Right lung (tissue), 10 donors: Measurements from ENCODE around the gene BFSP2. TPM values are rescaled to one million over a fixed set of nuclear protein-coding genes. Genes with fewer than 3 reads are reported as not detected.

Source experiments
- DNase-seq, 2 donors: peaks; one replicate each; pipeline ENCODE4 v3.0.0-alpha.2; 2013
- long read RNA-seq, 8 donors: transcript quantifications; one replicate each; lab custom pipeline, GENCODE V29; 2026
- polyA plus RNA-seq, 5 donors: library from polyadenylated mRNA; unstranded; fragments of 120-200 nt; gene quantifications; one replicate each; pipeline versions ENCODE4 v1.2.1 to v1.2.3, GENCODE V29; 2013; ENCODE audit warnings: inconsistent platforms in 1 of 5, low replicate concordance in 1 of 5; ENCODE audit not compliant: insufficient read length in 5 of 5, insufficient read depth in 1 of 5

Gene BFSP2, protein sequence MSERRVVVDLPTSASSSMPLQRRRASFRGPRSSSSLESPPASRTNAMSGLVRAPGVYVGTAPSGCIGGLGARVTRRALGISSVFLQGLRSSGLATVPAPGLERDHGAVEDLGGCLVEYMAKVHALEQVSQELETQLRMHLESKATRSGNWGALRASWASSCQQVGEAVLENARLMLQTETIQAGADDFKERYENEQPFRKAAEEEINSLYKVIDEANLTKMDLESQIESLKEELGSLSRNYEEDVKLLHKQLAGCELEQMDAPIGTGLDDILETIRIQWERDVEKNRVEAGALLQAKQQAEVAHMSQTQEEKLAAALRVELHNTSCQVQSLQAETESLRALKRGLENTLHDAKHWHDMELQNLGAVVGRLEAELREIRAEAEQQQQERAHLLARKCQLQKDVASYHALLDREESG
- polyA plus RNA-seq = not detected
- long read RNA-seq, donor 1 = 0 reads
- long read RNA-seq, donor 2 = 0 reads
- long read RNA-seq, donor 3 = 0 reads
- long read RNA-seq, donor 4 = 0 reads
- long read RNA-seq, donor 5 = 0 reads
- long read RNA-seq, donor 6 = 0 reads
- long read RNA-seq, donor 7 = 0 reads
- long read RNA-seq, donor 8 = 0 reads

DNA sequence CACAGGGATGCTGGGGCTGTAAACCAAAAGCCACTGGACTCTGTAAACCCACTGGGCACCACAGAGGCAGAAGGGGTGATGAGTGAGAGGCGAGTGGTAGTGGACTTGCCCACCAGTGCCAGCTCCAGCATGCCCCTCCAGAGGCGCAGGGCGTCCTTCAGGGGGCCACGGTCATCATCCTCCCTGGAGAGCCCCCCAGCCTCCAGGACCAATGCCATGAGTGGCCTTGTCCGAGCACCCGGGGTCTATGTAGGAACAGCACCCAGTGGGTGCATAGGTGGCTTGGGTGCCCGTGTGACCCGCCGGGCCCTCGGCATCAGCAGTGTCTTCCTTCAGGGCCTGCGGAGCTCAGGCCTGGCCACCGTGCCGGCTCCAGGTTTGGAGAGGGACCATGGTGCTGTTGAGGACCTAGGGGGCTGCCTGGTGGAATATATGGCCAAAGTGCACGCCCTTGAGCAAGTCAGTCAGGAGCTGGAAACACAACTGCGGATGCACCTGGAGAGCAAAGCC lies at the start of gene BFSP2:
BFSP2 (plus strand) TSS at position 51 of the 510 bp plus-strand sequence; CDS start at position 79, 28 bp downstream.
- DNase-seq = no peak

DNA sequence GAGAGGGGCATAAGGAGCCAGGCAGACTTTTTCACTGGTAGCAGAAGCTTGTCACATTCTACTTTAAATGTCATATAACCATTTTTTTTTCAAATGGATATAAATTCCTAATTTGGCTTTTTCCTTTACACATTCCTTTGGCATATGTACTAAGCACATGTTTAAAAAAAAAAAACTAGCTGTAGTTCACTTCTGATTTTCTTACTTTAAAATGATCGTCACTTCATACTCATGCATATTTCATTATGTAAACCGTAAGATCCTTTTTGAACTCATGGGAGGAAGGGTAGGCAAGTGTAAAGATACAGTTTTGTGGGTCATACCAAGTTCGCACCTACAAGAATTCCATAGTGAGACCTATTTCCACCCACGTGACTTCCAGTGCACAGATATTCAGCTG lies 45.1 kb upstream of the BFSP2 start:
- DNase-seq = no peak

DNA sequence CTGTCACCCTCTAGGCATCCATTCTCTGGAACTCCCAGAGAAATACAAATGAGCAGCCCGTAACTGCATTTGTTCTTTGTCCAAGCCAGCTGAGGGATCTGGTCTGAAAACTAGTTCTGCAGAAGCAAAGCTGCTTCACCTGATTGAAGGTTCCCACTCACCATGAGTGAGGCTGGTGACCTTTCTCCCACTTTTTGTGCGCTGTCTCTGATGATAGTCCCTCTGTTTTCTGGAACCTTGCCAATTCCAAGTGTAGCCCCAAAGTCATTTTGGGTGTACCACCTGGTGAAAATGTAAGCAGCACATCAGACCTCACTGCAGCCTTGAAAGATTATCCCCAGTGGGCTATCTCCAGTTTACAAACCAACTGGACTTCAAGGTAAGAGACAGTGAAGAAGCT lies 39.4 kb upstream of the BFSP2 start:
- DNase-seq = no peak

DNA sequence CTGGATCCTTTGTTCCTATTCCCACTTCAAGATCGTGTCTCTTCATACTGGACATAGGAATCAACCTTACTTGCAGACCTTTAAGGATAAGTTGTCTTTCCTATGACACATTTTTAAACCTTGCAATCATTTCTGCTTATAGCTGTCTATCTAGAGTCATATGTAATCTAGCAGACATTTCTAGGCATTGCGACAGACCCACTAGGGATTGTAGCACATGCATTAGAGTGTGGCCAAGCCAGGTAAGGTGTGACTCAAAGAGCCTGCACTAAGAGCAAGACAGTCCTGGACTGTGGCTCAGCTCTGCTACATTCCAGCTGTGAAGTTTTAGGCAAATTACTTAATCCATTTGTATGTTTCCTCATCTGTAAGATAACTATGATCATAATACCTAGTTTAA lies 38.8 kb upstream of the BFSP2 start:
- DNase-seq = no peak

DNA sequence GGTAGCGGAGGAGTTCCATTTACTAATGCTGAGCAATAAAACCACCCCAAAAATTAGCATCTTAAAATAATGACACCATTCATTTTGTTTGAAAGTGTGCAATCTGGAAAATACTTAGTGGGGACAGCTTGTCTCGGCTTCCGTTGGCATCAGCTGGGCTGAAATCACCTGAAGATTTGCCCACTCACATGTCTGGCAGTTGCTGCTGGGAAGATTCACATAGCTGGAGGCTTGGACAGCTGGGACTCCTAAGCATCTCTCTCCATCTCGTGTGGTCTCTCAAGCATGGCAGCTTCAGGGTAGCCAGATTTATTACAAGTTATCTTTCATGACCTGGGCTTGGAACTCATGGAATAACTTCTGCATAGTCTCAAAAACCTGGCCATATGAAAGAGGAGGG lies 38.4 kb upstream of the BFSP2 start:
- no peak for DNase-seq

DNA sequence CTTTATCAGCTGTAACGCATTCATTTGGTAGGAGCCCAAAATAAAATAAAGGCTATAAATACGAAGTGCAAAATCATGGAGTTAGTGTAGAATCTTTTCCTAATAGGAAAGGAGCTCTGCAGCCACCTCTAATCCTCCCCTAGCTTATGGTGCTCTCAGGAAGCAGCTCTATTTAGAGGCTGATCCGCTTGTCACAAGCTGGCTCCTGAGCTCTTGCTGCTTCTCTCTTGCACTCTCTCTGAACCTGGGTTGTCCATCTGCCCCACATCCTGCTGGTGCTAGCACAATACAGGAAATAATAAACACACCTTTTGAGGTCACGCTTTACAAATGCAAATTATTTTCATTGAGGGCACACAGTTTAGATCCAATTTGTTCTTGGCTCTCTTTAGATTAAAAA lies 37.3 kb upstream of the BFSP2 start:
- no peak for DNase-seq

DNA sequence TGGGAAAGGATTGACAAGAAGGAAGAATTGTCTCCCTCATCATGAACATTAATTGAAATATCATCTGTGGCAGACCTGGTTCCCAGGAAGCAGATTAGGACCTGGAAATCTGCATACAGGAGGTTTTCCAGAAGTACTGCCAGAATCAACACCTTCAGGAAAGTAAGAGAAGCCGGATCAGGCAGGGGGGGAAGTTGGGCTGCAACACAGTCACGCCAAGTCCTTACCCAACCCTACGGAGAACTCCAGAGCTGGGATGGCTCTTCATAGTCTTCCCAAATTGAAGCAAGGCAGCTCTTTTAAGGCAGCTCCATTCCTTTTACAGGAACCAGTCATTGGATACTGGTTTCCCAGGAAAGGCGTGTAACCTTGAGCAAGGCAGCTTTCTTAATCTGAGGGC lies 35.2 kb upstream of the BFSP2 start:
- no peak for DNase-seq

DNA sequence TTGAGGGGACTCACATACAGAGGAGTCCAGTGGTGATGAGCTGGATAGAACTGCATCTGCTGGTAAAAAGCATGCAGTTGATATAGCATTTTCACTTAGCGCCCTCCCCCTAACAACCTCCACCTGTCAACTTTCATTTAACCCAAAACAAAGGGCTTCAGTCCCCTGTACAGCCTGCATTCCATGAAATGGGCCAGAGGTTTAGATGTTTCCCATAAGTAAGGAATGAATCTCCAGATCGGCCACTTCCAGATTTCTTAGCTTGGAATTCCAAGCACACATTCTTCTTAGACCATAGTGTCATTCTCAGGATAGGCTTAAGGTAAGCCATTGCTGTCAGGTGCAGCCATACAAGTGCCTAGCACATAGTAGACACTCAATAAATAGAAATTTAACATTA lies 32.9 kb upstream of the BFSP2 start:
- no peak for DNase-seq

DNA sequence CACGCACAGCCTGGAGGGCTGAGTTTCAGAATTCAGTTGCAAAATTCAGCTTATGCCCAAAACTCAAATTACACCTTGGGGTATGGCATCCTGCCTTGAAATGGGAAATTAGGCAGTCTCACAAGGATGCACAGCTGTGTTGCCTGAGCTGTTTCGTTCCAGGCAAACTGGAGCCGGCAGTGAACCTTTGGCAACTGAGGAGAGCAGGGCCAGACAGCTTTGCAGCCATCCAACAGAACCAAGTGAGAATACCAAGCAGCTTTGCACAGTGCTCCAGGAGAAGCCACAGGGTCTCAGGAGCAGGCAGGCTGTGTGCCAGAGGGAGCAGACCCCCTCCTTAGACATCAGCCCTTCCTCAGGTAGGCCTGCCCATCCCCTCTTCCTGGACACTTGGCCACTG lies 32.5 kb upstream of the BFSP2 start:
- no peak for DNase-seq

DNA sequence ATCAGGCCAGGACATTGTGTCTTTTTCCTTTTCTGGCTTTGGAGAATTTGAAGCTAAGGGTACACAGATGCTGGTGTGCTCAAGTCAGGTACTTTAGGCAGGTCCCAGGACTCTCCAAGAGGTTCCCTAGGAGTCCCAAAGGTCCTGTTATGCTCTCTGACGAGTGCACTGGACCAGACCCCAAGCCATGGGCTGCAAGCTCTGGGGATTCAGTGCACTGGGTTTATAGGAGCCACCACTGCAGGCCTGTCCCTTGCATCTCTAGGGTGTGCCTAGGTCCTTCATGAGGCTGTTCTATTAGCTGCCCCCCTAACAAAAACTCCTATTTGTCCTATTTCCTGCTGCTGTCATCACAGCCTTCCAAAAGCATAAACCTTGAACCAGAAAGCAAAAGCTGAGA lies 31.9 kb upstream of the BFSP2 start:
- no peak for DNase-seq

DNA sequence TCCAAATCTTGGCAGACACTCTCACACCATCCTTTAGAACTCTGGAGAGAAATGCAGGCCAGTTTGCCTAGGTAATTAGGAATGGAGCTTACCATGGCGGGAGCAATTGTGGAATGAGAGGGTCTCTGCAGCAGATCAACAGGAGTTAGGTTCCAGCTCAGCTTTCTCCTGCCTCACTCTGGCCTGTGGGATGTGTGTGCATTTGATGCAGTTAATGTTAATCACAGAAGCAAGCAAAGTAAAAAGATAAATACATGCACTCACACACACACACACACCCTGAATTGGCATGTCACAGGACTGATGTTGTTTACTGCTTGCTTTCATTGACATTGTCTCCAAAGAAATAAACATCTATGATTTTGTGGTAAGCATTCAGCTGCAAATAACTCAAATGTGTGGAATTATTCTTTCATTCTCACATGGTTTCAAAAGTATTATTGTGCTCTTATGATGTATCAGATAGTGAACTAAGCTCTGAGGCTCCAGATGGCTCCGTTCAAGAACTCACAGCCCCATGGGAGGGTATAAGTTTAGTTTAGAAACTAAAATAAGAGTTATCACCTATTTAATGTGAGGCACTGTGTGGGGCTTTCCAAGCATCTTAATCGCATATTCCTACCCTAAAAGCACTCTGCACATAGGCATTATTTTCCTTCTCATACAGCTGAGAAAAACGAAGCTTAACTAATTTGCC lies 31.3 kb upstream of the BFSP2 start:
- DNase-seq = no peak

DNA sequence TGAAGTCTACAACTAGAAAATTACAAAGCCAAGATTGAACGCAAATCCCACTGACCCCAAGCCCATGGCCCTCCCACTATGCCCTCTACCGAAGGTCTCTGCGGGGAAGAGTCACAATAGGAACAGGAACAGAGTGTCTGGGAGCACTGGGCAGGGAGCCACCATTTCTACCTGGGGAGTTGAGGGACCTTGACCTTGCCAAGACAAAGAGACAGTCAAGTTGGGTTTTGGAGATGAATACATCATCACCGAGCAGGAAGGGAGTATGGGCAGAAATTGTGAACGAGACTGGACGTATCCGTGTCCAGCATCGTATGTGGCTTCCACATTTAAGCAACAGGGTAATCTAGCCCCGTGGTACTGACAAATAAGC lies 30.8 kb upstream of the BFSP2 start:
- DNase-seq = no peak

DNA sequence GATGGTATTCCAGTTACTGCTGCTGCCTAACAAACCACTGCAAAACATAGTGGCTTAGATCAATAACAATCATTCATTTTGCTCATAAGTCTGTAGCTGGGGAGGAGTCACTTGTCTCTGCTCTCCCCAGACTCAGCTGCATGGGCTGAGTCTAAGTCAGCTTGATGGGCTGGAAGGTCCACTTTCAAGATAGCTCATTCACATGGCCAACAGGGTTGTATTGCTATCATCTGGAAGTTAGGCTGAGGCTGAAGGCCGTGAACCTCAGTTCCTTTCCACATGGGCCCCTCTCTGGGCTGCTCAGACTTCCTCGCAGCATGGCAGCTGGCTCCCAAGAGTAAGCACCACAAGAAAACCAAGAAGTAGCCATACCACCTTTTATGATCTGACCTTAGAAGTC lies 28.7 kb upstream of the BFSP2 start:
- no peak for DNase-seq

DNA sequence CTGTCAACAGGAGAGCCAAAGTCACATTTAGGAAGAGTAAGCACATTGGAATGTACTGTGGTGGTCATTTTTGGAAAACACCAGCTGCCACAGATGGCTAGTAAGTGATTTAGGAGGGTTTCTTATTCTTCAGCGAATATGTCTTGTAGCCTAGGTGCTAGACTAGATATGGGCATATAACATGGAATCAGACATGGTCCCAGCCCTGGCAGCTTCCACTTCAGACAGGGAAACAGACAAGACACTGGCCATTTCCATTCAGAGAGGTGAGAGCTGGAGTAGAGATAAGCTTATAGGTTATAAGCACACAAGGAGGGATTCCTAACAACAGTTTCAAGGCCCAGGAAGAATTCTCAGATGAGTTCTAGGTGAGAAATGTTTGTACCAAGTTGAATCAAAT lies 28.2 kb upstream of the BFSP2 start:
- DNase-seq = no peak

DNA sequence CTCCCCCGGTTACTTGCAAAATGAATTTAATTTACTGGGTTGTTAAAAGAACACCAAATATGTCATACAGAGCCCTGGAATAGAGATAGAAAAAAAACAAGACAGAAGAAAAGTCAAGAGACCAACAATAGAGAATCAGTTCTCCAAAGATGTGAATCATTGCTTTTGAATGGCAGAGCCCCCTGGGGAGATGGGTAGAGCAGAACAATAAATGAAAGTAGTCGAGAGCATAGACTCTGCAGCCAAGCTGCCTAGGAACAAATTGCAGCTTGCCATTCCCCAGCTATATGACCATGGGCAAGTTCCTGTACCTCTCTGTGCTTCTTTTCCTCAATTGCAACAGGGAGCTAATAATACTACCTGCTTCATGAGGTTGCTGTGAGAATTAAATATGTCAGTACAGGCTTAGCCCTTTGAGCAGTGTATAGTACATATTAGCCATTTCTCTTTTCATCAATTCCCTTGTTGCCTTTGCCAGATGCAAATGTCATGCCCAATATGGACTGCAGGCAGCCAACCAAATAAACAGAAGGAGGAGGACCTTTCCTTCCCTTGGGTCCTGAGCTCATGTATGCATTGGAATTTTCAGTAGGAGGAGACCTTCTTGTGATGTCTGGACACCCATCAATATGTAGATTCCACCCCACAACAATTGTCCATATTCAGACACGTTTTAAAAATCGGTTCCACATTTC lies 25.0 kb upstream of the BFSP2 start:
- no peak for DNase-seq

DNA sequence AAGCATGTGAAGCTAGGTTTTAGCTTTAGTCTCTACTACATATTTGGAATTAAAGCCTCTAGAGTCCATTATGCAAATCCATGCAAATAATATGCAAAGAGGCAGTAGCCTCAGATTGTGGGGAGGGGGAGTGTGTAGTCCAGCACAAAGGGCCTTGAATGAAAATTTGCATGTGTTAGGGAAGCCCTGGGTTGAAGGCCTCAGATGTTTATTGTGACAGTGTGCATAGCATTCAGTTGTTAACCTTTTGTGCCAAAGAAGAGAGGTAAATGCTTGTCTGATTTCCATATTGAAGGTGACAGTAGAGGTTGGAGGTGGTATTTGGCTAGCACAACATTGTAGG lies 24.5 kb upstream of the BFSP2 start:
- DNase-seq = no peak

DNA sequence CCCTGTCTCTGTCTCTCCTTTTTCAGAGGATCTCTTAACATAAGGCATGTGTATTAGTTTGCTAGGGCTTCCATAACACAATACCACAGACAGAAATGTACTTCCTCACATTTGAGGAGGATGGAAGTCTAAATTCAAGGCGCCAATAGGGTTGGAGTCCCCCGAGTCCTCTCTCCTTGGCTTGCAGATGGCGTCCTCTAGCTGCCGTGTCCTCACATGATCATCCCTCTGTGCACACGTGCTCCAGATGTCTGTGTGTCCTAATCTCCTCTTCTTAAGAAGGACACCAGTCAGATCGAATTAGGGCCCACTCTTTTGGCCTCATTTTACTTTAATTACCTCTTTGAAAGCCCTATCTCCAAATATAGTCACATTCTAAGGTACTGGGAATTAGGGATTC lies 23.0 kb upstream of the BFSP2 start:
- DNase-seq = no peak

DNA sequence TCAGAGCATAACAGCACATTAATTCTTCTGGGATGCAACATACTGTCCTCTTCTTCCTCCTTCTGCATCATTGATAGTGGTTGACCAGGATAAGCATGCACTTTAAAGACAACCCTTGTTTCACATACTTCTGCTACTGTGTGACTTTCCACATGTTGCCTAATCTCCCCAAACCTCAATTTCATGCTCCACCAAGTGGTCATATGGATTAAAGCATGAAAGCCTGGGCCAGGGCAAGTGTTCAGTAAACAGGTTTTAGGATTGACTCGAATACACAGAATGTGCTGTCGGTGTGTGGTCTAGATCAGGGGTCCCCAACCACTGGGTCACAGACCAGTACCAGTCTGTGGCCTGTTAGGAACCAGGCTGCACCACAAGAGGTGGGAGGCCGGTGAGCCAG lies 22.5 kb upstream of the BFSP2 start:
- peak; percentile 38 to 54 for DNase-seq

DNA sequence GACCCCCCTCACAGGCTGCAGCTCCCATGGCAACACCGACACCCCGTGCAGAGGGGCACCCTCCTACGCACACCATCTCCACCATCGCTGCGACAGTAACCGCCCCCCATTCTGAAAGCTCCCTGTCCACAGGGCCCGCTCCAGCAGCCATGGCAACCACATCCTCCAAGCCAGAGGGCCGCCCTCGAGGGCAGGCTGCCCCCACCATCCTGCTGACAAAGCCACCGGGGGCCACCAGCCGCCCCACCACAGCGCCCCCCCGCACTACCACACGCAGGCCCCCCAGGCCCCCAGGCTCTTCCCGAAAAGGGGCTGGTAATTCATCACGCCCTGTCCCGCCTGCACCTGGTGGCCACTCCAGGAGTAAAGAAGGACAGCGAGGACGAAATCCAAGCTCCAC lies 19.9 kb upstream of the BFSP2 start:
- DNase-seq = no peak

DNA sequence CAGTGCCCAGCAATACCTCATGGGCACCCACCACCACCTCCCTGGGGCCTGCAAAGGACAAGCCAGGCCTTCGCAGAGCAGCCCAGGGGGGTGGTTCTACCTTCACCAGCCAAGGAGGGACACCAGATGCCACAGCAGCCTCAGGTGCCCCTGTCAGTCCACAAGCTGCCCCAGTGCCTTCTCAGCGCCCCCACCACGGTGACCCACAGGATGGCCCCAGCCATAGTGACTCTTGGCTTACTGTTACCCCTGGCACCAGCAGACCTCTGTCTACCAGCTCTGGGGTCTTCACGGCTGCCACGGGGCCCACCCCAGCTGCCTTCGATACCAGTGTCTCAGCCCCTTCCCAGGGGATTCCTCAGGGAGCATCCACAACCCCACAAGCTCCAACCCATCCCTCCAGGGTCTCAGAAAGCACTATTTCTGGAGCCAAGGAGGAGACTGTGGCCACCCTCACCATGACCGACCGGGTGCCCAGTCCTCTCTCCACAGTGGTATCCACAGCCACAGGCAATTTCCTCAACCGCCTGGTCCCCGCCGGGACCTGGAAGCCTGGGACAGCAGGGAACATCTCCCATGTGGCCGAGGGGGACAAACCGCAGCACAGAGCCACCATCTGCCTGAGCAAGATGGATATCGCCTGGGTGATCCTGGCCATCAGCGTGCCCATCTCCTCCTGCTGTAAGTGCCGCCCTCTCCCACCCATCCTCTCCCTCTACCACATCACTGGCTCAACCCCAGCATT lies 19.2 kb upstream of the BFSP2 start:
- DNase-seq = no peak

DNA sequence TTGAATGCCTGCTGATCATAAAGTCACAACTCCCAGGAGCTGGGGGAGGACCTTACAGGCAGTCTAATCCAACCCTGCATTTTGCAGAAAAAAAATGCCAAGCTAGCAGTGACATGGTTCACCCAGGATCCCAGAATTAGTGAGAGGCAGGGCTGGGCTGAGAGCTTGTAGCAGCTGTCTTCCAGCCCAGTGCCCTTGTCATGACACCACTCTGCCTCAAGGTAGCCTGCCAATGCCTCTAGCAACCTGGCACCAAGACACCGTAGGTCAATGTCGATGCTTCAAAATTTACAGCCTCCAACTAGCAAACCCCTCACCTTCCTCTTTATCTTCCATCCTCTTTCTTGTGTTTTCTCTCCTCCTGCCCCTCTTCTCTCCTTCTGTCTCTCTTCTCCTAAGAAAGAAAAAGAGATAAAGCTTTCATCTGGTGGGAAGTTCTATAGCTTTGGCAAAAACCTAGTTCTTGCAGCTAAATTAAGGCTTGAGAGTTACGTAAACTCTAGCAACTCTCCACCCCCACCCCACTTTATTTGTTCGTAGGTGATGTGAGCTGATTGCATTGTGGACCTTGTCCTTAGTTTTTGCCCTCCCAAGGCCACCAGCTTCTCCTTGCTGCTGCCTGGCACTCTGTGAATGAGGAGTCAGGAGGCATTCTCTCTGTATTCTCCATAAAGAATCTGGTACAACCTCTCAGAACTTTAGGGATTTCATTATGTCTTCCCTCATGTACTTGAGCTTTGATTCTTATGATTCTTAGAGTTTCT lies 18.3 kb upstream of the BFSP2 start:
- DNase-seq = no peak
